GM21786 (cell line): ENCODE results near the gene PIGBOS1.

Experiments
- ATAC-seq: cut with Tn5 transposase; IDR thresholded peaks from one replicate; pipeline ENCODE4 v1.9.1; 2021; ENCODE audit not compliant: unreplicated experiment

Gene PIGBOS1

GRCh38 chr15:55267401-55268175, 51.3 kb downstream of the PIGBOS1 start:
- peak; percentile 98 for ATAC-seq
